Measurements from ENCODE around the gene TSNAX. TPM values are rescaled to one million over a fixed set of nuclear protein-coding genes. Genes with fewer than 3 reads are reported as not detected.

Gene TSNAX
- total RNA-seq, 1 donor from 2014 or later: 44.6 TPM

DNA sequence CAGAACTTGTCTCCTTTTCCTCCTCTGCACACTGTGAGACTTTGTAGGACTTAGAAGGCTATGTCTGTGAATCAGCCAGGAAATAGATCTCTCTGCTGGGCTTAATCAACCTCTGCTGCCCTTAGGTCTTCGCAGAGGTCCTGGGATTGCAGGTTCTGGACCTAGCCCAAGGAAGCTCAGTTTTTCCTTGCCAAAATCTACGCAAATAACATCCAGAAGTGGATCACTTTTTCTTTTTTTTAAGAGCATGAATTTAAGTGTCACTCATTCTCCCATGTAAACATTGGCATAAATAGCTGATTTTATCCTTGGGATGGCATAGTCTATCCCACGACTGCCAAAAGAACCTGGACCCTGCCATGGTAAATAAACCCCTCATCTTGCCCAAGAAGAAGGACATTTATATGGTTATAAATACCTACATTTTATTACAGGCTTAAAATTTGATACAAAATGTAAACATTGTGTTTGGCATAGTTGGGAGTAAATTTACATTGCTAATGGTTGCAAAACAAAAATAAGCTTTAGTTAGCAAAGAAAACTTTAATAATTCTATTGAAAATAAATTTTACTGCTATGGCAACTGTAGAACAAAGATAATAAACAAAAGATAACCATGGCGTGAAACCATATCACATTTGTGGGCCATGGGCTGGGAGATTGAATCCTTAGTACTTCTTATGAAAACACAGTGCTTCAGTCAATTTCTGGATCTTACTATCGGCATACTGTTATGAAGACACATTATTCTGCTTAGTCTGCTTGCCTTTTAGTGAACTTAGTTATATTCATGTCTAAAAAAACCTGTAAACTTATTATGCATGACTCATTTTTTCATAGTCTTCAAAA lies 73.6 kb downstream of the TSNAX start:
- no peak for DNase-seq (ENCODE audit: low spot score)

GRCh38 chr1:231602673-231602984 lies 74.2 kb downstream of the TSNAX start:
- no peak for DNase-seq (ENCODE audit: low spot score)

DNA sequence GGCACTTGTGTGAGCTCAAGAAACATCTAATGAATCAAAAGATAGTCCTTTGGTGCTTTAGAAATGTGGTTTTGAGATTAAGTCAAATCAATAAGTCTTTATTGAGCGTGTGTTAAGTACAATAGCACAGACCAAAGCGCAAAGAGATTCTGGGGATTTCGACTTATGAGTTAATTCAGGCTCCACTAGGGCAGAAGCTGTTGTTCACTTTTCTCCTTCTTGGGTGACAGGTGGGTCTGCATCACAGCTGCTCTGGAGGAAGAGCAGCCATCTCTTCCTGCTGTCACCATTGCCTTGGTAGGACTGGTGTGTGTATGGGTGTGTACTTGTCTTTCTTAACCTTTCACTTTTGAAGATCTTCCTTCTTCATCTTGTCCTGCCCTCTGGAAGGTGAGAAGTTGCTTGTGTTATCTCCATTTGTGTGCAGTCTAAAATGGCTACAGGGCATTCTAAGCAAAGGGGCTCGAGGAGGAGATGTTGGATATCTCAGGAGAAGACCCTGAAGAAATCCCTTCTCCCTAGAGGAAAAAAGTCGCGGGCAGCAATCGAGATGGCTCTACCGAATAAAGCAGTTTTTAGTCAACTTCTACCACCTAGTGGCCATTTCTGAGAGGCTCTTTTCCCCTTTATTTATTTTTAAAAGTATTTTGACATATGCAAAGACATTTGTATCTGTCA lies 75.3 kb downstream of the TSNAX start:
- no peak for DNase-seq (ENCODE audit: low spot score)

GRCh38 chr1:231604276-231604621 lies 75.8 kb downstream of the TSNAX start:
- DNase-seq (ENCODE audit: low spot score): no peak

DNA sequence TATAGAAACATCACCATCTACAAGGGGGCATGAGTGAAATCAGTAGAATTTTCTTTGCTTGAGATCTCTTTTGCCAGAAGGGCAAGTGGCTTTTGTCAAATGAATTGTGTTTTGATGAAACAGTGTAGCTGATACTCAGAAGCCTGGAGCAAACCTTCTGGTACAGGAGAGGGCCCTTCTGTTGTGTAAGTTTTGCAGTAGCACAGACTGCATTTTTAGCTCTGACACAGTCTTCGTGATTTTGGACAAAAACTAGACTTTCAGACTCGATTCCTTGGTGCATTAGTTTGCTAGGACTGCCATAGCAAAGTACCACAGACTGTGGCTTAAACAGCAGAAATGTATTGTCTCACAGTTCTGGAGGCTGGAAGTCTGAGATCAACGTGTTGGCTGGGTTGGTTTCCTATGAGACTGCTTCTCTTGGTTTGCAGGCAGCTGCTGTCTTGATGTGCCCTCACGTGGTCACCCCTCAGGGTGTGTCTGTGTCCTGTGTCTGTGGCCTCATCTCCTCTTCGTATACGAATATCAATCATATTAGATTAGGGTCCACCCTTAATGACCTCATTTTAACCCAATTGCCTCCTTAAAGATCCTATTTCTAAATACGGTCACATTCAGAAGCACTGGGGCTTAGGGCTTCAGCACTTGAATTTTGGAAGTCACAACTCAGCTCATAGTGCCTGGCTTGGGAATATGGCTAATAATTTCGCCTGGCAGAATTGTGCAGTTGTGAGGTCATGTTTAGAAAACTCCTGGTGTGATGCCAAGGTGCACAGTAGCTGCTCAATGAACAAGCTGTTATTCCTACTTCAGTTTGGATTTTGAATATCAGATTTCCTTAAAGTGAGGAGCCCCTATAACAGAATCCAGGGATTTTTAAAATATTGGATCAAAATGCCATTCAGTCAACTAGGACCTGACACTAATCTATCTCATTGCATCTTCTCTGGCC lies 77.0 kb downstream of the TSNAX start:
- DNase-seq (ENCODE audit: low spot score): no peak

DNA sequence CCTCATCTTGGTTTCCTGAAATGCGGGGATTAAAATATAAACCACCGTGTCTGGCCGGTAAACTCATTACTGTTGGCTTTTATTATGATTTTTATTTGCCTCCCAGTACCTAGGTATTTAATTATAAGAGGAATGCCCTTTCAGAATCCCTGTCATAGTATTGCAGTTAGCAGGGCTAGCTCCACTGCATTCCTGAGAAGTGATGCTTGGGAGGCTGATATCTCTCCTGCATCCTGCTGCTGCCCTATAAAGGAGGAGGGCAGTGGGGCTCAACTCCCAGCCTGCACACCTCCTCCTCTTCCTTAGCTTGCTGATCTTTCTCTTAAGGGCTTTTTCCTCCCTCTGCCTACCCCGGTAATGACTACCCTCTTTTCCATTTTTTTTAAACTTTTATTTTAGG lies 78.2 kb downstream of the TSNAX start:
- DNase-seq (ENCODE audit: low spot score): no peak

DNA sequence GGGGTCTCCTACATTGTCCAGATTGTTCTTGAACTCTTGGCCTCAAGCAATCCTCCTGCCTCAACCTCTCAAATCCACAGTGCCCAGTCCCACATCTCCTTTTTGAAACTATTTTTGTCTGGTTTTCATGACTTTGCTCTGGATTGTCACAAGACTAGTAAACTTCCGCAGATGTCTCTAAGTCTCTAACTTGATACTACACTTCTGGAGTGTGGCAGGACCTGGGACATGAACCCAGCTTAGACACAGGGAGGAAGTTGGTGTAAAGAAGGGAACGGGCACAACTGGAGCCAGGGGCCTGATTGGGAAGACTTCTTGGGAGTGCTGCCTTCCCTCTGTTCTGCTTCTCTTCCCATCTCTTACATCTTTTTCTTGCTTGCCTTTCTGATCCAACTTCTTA lies 81.9 kb downstream of the TSNAX start:
- no peak for DNase-seq (ENCODE audit: low spot score)

GRCh38 chr1:231611111-231611510 lies 82.6 kb downstream of the TSNAX start:
- no peak for DNase-seq (ENCODE audit: low spot score)

DNA sequence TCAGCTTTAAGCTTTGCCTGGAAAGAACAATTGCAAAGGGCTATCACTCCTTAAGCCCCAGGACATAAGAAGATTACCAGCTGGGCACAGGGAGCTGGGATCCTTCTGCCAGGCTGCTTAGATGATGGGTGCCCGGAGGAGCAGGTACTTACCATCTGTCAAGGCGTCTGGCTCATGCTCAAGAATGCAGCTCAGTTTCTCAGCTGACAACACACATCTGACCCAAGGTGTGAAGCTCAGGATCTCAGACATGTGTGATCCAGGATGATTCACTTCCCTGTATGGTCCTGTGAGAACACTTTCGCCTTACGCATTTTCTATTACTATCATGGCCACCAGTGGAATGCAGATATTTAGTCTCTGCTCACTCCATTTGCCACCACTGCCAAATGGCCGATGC lies 83.4 kb downstream of the TSNAX start:
- DNase-seq (ENCODE audit: low spot score): no peak

GRCh38 chr1:231612393-231613089 lies 84.1 kb downstream of the TSNAX start:
- no peak for DNase-seq (ENCODE audit: low spot score)

- DNase-seq (ENCODE audit: low spot score): no peak
These were observed 85.2 kb downstream of the TSNAX start for GRCh38 chr1:231613419-231614349.

Other genes with a start within 250 kb of the TSNAX start
- 13.3 TPM for gene EXOC8, start 190.8 kb upstream of the TSNAX start, total RNA-seq
- gene SPRTN, start 190.4 kb upstream of the TSNAX start, total RNA-seq: 10.9 TPM
- 30.3 TPM for gene EGLN1, start 106.4 kb upstream of the TSNAX start, total RNA-seq
- 9.6 TPM for gene DISC1, start 98.1 kb downstream of the TSNAX start, total RNA-seq

Data from ureter (tissue), 1 donor.